ENCODE data around the gene TMEM141. TPM values are rescaled to one million over a fixed set of nuclear protein-coding genes. Genes with fewer than 3 reads are reported as not detected.
"Not testable (repeated sequence)": the region's sequence is repeated elsewhere in the genome, so short reads cannot be mapped to it uniquely, and the experiment has no call there.

The TMEM141 gene
- total RNA-seq, 1 donor from 2014 or later, result 40.1 TPM

- intact Hi-C loops (cut with micrococcal nuclease), result no loop called here
- Mint-ChIP-seq H3K9me3 (peaks cover 8% of the 10 kb centered on the region), H3K36me3 (ENCODE audit: low read depth) (no peaks in the 10 kb centered on the region), H3K27me3 (peaks cover 10% of the 10 kb centered on the region), H3K4me1 (no peaks in the 10 kb centered on the region), H3K4me3 (no peak overlapping the region), H3K27ac (no peak overlapping the region)
- DNase-seq, result peak; percentile 67
Measured at GRCh38 chr9:136773386-136774044, 17.6 kb upstream of the TMEM141 start.

GRCh38 chr9:136774416-136775045, 16.6 kb upstream of the TMEM141 start:
- H3K36me3 Mint-ChIP-seq (ENCODE audit: low read depth), result no peaks in the 10 kb centered on the region
- H3K27ac Mint-ChIP-seq, result no peak overlapping the region
- no peak overlapping the region for H3K4me3 Mint-ChIP-seq
- peaks cover 8% of the 10 kb centered on the region for H3K9me3 Mint-ChIP-seq
- DNase-seq, result no peak
- intact Hi-C loops (cut with micrococcal nuclease), result no loop called here
- no peaks in the 10 kb centered on the region for H3K4me1 Mint-ChIP-seq
- H3K27me3 Mint-ChIP-seq, result peaks cover 17% of the 10 kb centered on the region

GRCh38 chr9:136775191-136775590, 16.0 kb upstream of the TMEM141 start:
- Mint-ChIP-seq H3K36me3 (ENCODE audit: low read depth) (no peaks in the 10 kb centered on the region), H3K27ac (no peak overlapping the region), H3K4me3 (no peak overlapping the region), H3K9me3 (peaks cover 8% of the 10 kb centered on the region), H3K27me3 (peaks cover 19% of the 10 kb centered on the region), H3K4me1 (no peaks in the 10 kb centered on the region)
- no peak for DNase-seq
- intact Hi-C loops (cut with micrococcal nuclease), result no loop called here

GRCh38 chr9:136776947-136777346, 14.2 kb upstream of the TMEM141 start:
- Mint-ChIP-seq H3K36me3 (ENCODE audit: low read depth) (no peaks in the 10 kb centered on the region), H3K4me3 (no peak overlapping the region), H3K4me1 (no peaks in the 10 kb centered on the region), H3K9me3 (peaks cover 8% of the 10 kb centered on the region), H3K27ac (no peak overlapping the region), H3K27me3 (peaks cover 29% of the 10 kb centered on the region)
- no peak for DNase-seq
- intact Hi-C loops (cut with micrococcal nuclease), result no loop called here

GRCh38 chr9:136777359-136777758, 13.8 kb upstream of the TMEM141 start:
- no peak for DNase-seq
- Mint-ChIP-seq H3K27me3 (peaks cover 32% of the 10 kb centered on the region), H3K9me3 (peaks cover 8% of the 10 kb centered on the region), H3K36me3 (ENCODE audit: low read depth) (no peaks in the 10 kb centered on the region), H3K4me1 (no peaks in the 10 kb centered on the region), H3K27ac (no peak overlapping the region), H3K4me3 (no peak overlapping the region)
- intact Hi-C loops (cut with micrococcal nuclease), result no loop called here

DNA sequence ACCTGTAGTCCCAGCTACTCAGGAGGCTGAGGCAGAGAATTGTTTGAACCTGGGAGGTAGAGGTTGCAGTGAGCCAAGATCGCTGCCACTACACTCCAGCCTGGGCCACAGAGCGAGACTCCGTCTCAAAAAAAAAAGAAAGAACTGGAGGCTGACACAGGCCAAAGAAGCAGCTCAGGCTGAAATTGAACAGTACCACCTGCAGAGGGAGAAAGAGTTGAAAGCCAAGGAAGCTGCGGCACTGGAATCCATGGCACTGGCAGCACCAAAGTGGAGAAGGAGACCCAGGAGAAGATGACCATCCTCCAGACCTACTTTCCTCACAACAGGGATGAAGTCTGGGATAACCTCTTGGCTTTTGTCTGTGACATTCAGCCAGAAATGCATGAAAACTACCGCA, 11.3 kb upstream of the TMEM141 start:
- Mint-ChIP-seq H3K36me3 (ENCODE audit: low read depth) (no peaks in the 10 kb centered on the region), H3K9me3 (no peaks in the 10 kb centered on the region), H3K4me1 (no peaks in the 10 kb centered on the region), H3K27ac (no peak overlapping the region), H3K4me3 (no peak overlapping the region), H3K27me3 (peaks cover 32% of the 10 kb centered on the region)
- DNase-seq, result no peak
- intact Hi-C loops (cut with micrococcal nuclease), result no loop called here

- H3K9me3 Mint-ChIP-seq, result no peaks in the 10 kb centered on the region
Measured at GRCh38 chr9:136782452-136782851, 8.7 kb upstream of the TMEM141 start.

GRCh38 chr9:136784249-136784996, 6.7 kb upstream of the TMEM141 start:
- no peak overlapping the region for H3K27ac Mint-ChIP-seq
- peak; percentile 74 for DNase-seq
- no peaks in the 10 kb centered on the region for H3K36me3 Mint-ChIP-seq (ENCODE audit: low read depth)
- peaks cover 17% of the 10 kb centered on the region for H3K4me1 Mint-ChIP-seq
- no peaks in the 10 kb centered on the region for H3K9me3 Mint-ChIP-seq
- peaks cover 30% of the 10 kb centered on the region for H3K27me3 Mint-ChIP-seq
- intact Hi-C loops (cut with micrococcal nuclease), result no loop called here
- H3K4me3 Mint-ChIP-seq, result no peak overlapping the region

More at GRCh38 chr9:136782452-136782851, 8.7 kb upstream of the TMEM141 start:
- Mint-ChIP-seq H3K27ac (no peak overlapping the region), H3K4me1 (peaks cover 2% of the 10 kb centered on the region), H3K27me3 (peaks cover 37% of the 10 kb centered on the region), H3K36me3 (ENCODE audit: low read depth) (no peaks in the 10 kb centered on the region), H3K4me3 (no peak overlapping the region)
- intact Hi-C loops (cut with micrococcal nuclease), result no loop called here
- no peak for DNase-seq

GRCh38 chr9:136784997-136785361, 6.2 kb upstream of the TMEM141 start:
- H3K4me3 Mint-ChIP-seq, result no peak overlapping the region
- no peak for DNase-seq

GRCh38 chr9:136785565-136786355, 5.4 kb upstream of the TMEM141 start:
- intact Hi-C loops (cut with micrococcal nuclease); H3K4me3 Mint-ChIP-seq; H3K9me3 Mint-ChIP-seq; DNase-seq; H3K36me3 Mint-ChIP-seq (ENCODE audit: low read depth); H3K27ac Mint-ChIP-seq: not testable (repeated sequence)
- Mint-ChIP-seq H3K4me1 (peaks cover 20% of the 10 kb centered on the region), H3K27me3 (peaks cover 23% of the 10 kb centered on the region)

More at GRCh38 chr9:136784997-136785361, 6.2 kb upstream of the TMEM141 start:
- Mint-ChIP-seq H3K9me3 (no peaks in the 10 kb centered on the region), H3K36me3 (ENCODE audit: low read depth) (no peaks in the 10 kb centered on the region), H3K27me3 (peaks cover 30% of the 10 kb centered on the region), H3K27ac (no peak overlapping the region), H3K4me1 (peaks cover 17% of the 10 kb centered on the region)
- intact Hi-C loops (cut with micrococcal nuclease), result no loop called here

GRCh38 chr9:136786451-136786850, 4.7 kb upstream of the TMEM141 start:
- H3K27me3 Mint-ChIP-seq, result peaks cover 19% of the 10 kb centered on the region
- H3K4me3 Mint-ChIP-seq, result no peak overlapping the region
- intact Hi-C loops (cut with micrococcal nuclease), result no loop called here
- H3K4me1 Mint-ChIP-seq, result peaks cover 20% of the 10 kb centered on the region
- H3K27ac Mint-ChIP-seq, result no peak overlapping the region
- no peaks in the 10 kb centered on the region for H3K9me3 Mint-ChIP-seq
- H3K36me3 Mint-ChIP-seq (ENCODE audit: low read depth), result no peaks in the 10 kb centered on the region
- no peak for DNase-seq

DNA sequence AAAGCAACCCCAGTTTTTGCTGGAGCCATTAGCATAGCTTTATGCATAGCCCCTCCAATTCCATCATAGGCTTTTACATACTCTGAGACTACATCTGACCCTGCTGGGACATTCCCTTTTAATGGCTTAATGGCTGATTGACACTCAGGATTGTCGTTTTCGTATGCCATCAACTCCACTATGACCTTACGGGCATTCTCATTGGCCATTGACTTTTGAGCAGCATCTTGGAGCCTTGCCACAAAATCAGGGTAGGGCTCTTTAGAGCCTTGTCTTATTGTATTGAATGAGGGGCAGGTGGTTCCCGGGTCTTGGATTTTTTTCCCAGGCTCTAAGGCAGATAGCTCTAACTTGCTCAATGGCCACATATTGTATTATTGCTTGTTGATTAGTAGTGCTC, 4.2 kb upstream of the TMEM141 start:
- intact Hi-C loops (cut with micrococcal nuclease), result loop anchor here (1.0 kb wide), 1 partner anchor 248 kb away; no protein-coding TSS in a partner anchor
- not testable (repeated sequence) for H3K4me3 Mint-ChIP-seq; H3K36me3 Mint-ChIP-seq (ENCODE audit: low read depth); H3K9me3 Mint-ChIP-seq; DNase-seq; H3K27ac Mint-ChIP-seq
- Mint-ChIP-seq H3K4me1 (peaks cover 22% of the 10 kb centered on the region), H3K27me3 (peaks cover 17% of the 10 kb centered on the region)

DNA sequence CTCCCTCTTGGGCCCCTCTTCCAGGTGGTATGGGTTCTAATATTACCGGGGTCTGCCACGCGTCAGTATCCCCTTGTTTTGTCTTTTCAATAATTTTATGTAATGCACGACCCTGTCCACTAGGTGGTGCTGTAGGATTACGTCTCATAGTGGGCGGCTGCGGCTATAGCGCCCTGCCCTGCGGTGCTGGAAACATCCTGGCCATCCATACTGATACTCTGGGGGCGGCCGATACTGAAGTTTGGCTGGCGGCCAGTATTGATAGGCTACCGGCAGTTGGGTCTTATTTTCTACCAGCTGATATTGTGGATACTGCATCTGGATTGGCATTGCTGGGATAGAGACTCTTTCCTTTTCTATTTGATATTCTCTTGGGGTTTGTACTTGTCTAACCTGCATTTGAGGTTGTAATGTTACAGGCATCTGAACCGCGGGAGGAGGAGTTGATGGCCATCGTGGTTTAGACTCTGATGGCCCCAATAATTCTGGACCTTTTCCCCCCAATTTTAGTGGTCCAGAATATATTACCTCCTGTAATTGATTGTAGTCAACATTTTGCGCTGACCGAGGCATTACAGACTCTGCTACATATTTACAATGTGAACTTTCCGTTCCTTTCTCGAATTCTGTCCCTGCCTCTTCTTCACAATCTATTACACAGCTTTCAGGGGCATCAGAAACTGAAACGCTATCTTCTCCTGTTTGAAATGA, 3.3 kb upstream of the TMEM141 start:
- Mint-ChIP-seq H3K4me1 (peaks cover 26% of the 10 kb centered on the region), H3K27ac (peak overlapping the region; percentile 14), H3K27me3 (peaks cover 15% of the 10 kb centered on the region), H3K36me3 (ENCODE audit: low read depth) (no peaks in the 10 kb centered on the region), H3K9me3 (no peaks in the 10 kb centered on the region), H3K4me3 (peak overlapping the region; percentile 25)
- intact Hi-C loops (cut with micrococcal nuclease), result loop anchor here (1.0 kb wide), 1 partner anchor 247 kb away; no protein-coding TSS in a partner anchor
- peak; percentile 93 for DNase-seq

Data from activated CD4-positive, alpha-beta T cell treated with anti-CD3 and anti-CD28 coated beads, Interleukin-2, amount 10 ng/mL, durations not matched to agents 24 days and 14 days (primary cell).